Liver (tissue), 3 donors: ENCODE results near the gene LILRB5.
"Not testable (repeated sequence)": the region's sequence is repeated elsewhere in the genome, so short reads cannot be mapped to it uniquely, and the experiment has no call there.

ENCODE experiments used
- EGR1 ChIP-seq, 2 donors: IDR thresholded peaks; 2 replicates each; pipeline ENCODE4 v1.6.1; 2016 to 2018; ENCODE audit warnings: antibody characterized with exemption in 2 of 2, low read depth in 2 of 2
- FOXA1 ChIP-seq: IDR thresholded peaks from 2 replicates; pipeline ENCODE4 v1.6.1; 2016; ENCODE audit warnings: antibody characterized with exemption
- GABPA ChIP-seq, 2 donors: IDR thresholded peaks in 1 of 2; conservative IDR thresholded peaks in 1 of 2; 2 replicates each; pipeline ENCODE4 v1.6.1; 2016; ENCODE audit warnings: antibody characterized with exemption in 2 of 2, mild to moderate bottlenecking in 1 of 2, moderate library complexity in 1 of 2
- HNF4A ChIP-seq, 2 donors: conservative IDR thresholded peaks; 2 replicates each; pipeline ENCODE4 v1.6.1; 2016; ENCODE audit warnings: antibody characterized with exemption in 2 of 2, mild to moderate bottlenecking in 2 of 2
- JUND ChIP-seq, 2 donors: IDR thresholded peaks; 2 replicates each; pipeline ENCODE4 v1.6.1; 2016; ENCODE audit warnings: antibody characterized with exemption in 2 of 2
- NR2F2 ChIP-seq: IDR thresholded peaks from 2 replicates; pipeline ENCODE4 v1.6.1; 2016; ENCODE audit warnings: antibody characterized with exemption
- RAD21 ChIP-seq, 2 donors: IDR thresholded peaks; 2 replicates each; pipeline ENCODE4 v1.6.1; 2016; ENCODE audit warnings: antibody characterized with exemption in 2 of 2, mild to moderate bottlenecking in 2 of 2
- RXRA ChIP-seq, 2 donors: IDR thresholded peaks; 2 replicates each; pipeline ENCODE4 v1.6.1; 2017 to 2018; ENCODE audit warnings: antibody characterized with exemption in 2 of 2, mild to moderate bottlenecking in 1 of 2
- SP1 ChIP-seq: IDR thresholded peaks from 2 replicates; pipeline ENCODE4 v1.6.1; 2018; ENCODE audit warnings: antibody characterized with exemption, mild to moderate bottlenecking
- TAF1 ChIP-seq: conservative IDR thresholded peaks from 2 replicates; pipeline ENCODE4 v1.6.1; 2016; ENCODE audit warnings: antibody characterized with exemption, mild to moderate bottlenecking
- YY1 ChIP-seq: IDR thresholded peaks from 2 replicates; pipeline ENCODE4 v1.6.1; 2016; ENCODE audit warnings: antibody characterized with exemption, mild to moderate bottlenecking
- TF ChIP-seq, protein P1 (sequence below): fragments of 150-350 bp; IDR thresholded peaks from 2 replicates; pipeline ENCODE4 v1.5.1; 2017; ENCODE audit warnings: improper control_type of control experiment, low read depth, low read length; ENCODE audit not compliant: missing input control
- TF ChIP-seq, protein P2 (sequence below): IDR thresholded peaks from 2 replicates; pipeline ENCODE4 v1.6.1; 2016; ENCODE audit warnings: antibody characterized with exemption
- TF ChIP-seq, protein P3 (sequence below): IDR thresholded peaks from 2 replicates; pipeline ENCODE4 v1.6.1; 2016; ENCODE audit warnings: antibody characterized with exemption, mild to moderate bottlenecking
- donor health status: healthy.
- donor health status: healthy.

DNA sequence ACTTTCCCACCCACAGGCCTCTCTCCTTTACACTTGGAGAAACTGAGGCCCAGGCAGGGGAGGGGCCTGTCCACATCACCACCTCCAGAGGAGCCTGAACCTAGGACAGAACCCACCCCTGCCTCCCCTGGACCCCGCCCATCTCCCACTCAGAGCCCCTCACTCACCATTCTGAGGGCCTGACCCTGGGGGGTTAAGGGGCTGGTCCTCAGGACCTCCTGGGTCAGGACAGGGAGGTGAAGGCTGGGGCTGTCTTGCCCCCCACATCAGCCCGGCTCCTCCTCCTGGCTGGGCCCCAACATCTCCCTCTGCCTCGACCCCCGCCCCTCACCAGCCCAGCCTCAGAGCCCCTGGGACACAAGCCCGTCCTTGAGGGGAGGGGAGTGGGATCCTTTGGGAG lies 37.4 kb downstream of the LILRB5 start:
- TF ChIP-seq, protein P1, sequence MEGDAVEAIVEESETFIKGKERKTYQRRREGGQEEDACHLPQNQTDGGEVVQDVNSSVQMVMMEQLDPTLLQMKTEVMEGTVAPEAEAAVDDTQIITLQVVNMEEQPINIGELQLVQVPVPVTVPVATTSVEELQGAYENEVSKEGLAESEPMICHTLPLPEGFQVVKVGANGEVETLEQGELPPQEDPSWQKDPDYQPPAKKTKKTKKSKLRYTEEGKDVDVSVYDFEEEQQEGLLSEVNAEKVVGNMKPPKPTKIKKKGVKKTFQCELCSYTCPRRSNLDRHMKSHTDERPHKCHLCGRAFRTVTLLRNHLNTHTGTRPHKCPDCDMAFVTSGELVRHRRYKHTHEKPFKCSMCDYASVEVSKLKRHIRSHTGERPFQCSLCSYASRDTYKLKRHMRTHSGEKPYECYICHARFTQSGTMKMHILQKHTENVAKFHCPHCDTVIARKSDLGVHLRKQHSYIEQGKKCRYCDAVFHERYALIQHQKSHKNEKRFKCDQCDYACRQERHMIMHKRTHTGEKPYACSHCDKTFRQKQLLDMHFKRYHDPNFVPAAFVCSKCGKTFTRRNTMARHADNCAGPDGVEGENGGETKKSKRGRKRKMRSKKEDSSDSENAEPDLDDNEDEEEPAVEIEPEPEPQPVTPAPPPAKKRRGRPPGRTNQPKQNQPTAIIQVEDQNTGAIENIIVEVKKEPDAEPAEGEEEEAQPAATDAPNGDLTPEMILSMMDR = not testable (repeated sequence)
- TF ChIP-seq JUND (IDR thresholded peaks at IDR 0.05); NR2F2; RAD21 (IDR thresholded peaks at IDR 0.05); RXRA (IDR thresholded peaks at IDR 0.05); GABPA (IDR thresholded peaks at IDR 0.05 in 1 of 2, conservative IDR thresholded peaks at IDR 0.05 in 1 of 2); HNF4A (conservative IDR thresholded peaks at IDR 0.05); YY1; EGR1 (IDR thresholded peaks at IDR 0.05; ENCODE audit: low read depth in 2 of 2); TAF1; FOXA1; SP1: not testable (repeated sequence)
- TF ChIP-seq, protein P2, sequence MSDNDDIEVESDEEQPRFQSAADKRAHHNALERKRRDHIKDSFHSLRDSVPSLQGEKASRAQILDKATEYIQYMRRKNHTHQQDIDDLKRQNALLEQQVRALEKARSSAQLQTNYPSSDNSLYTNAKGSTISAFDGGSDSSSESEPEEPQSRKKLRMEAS = not testable (repeated sequence)
- TF ChIP-seq, protein P3, sequence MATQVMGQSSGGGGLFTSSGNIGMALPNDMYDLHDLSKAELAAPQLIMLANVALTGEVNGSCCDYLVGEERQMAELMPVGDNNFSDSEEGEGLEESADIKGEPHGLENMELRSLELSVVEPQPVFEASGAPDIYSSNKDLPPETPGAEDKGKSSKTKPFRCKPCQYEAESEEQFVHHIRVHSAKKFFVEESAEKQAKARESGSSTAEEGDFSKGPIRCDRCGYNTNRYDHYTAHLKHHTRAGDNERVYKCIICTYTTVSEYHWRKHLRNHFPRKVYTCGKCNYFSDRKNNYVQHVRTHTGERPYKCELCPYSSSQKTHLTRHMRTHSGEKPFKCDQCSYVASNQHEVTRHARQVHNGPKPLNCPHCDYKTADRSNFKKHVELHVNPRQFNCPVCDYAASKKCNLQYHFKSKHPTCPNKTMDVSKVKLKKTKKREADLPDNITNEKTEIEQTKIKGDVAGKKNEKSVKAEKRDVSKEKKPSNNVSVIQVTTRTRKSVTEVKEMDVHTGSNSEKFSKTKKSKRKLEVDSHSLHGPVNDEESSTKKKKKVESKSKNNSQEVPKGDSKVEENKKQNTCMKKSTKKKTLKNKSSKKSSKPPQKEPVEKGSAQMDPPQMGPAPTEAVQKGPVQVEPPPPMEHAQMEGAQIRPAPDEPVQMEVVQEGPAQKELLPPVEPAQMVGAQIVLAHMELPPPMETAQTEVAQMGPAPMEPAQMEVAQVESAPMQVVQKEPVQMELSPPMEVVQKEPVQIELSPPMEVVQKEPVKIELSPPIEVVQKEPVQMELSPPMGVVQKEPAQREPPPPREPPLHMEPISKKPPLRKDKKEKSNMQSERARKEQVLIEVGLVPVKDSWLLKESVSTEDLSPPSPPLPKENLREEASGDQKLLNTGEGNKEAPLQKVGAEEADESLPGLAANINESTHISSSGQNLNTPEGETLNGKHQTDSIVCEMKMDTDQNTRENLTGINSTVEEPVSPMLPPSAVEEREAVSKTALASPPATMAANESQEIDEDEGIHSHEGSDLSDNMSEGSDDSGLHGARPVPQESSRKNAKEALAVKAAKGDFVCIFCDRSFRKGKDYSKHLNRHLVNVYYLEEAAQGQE = not testable (repeated sequence)
